ENCODE measurements around the gene MAPK9. TPM values are rescaled to one million over a fixed set of nuclear protein-coding genes. Genes with fewer than 3 reads are reported as not detected.

The MAPK9 gene
- total RNA-seq, 4 donors from 2014 or later, result 48.1 to 70.0 (median 54.2) TPM

DNA sequence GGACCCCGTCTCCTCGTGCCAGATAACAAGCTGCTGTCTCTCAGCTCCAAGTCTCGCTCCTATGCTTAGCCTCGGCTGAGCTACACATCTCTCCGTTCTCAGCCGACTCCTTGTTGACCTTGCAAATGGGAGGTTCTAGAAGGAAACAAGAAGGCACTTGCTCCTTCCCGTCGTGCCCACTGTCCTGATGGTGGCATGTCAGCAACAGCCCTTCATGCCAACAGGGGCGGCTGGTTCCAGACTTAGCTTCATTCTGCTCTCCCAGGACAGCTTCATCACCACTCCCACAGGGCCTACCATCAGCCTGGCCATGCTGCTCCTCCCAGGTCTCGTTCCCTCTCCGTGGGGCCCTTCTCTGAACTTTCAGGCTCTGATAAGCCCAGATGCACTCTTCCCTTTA lies 69.8 kb downstream of the MAPK9 start:
- Histone ChIP-seq H3K4me3 (replicated peaks in 1 of 3) (no peak overlapping the region), H3K27ac (no peak overlapping the region), H3K9me3 (no peaks in the 10 kb centered on the region), H3K36me3 (no peaks in the 10 kb centered on the region), H3K27me3 (no peaks in the 10 kb centered on the region), H3K4me1 (no peaks in the 10 kb centered on the region)
- no peak for DNase-seq
- intact Hi-C loops (cut with DNase I), result no loop called here
- TF ChIP-seq POLR2A (IDR thresholded peaks at IDR 0.05), result no peak
- TF ChIP-seq, protein P1, sequence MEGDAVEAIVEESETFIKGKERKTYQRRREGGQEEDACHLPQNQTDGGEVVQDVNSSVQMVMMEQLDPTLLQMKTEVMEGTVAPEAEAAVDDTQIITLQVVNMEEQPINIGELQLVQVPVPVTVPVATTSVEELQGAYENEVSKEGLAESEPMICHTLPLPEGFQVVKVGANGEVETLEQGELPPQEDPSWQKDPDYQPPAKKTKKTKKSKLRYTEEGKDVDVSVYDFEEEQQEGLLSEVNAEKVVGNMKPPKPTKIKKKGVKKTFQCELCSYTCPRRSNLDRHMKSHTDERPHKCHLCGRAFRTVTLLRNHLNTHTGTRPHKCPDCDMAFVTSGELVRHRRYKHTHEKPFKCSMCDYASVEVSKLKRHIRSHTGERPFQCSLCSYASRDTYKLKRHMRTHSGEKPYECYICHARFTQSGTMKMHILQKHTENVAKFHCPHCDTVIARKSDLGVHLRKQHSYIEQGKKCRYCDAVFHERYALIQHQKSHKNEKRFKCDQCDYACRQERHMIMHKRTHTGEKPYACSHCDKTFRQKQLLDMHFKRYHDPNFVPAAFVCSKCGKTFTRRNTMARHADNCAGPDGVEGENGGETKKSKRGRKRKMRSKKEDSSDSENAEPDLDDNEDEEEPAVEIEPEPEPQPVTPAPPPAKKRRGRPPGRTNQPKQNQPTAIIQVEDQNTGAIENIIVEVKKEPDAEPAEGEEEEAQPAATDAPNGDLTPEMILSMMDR (IDR thresholded peaks at IDR 0.05), result no peak
- 92 to 95% methylated on average over 11 of the region's 11 CpGs for WGBS, 2 donors

DNA sequence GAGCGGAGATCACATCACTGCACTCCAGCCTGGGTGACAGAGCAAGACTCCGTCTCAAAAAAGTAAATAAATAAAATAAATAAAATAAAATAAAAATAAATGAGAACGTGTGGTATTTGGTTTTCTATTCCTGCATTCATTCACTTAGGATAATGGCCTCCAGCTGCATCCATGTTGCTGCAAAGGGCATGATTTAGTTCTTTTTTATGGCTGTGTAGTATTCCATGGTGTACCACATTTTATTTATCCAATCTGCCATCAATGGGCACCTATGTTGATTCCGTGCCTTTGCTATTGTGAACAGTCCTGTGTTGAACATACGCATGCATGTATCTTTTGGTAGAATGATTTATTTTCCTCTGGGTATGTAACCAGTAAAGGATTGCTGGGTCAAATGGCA lies 74.1 kb downstream of the MAPK9 start:
- intact Hi-C loops (cut with DNase I), result no loop called here
- 95 to 98% methylated on average over 5 of the region's 5 CpGs for WGBS, 2 donors

DNA sequence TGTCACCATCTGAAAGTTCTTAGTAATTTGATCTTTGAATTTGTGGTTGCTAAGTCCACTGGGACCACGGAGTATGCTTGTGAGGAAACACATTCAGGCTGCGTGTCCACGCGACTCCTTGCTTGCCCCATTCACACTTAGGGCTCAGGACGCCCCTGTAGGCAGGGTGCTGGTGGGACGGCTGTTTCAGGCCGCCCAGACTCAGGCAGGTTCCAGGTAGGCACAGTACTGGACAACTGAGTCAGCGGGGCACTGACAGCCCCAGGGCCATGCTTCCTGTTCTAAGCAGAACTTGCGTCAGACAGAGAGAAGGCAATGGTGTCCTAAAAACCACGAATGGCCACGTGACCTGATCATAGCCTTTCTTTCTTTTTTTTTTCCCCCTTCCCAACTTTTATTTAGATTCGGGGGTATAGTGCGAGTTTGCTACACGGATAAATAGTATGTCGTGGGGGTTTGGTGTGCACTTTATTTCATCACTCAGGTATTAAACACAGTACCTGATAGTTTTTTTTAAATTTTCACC lies 75.2 kb downstream of the MAPK9 start:
- 91 to 93% methylated on average over 15 of the region's 15 CpGs for WGBS, 2 donors
- H3K9me3 ChIP-seq, result no peaks in the 10 kb centered on the region
- intact Hi-C loops (cut with DNase I), result no loop called here

More for the DNA sequence above, 74.1 kb downstream of the MAPK9 start:
- TF ChIP-seq, protein P1 (IDR thresholded peaks at IDR 0.05), result no peak
- no peak for TF ChIP-seq POLR2A (IDR thresholded peaks at IDR 0.05)
- no peaks in the 10 kb centered on the region for H3K4me1 ChIP-seq
- no peaks in the 10 kb centered on the region for H3K9me3 ChIP-seq
- DNase-seq, result no peak
- H3K36me3 ChIP-seq, result no peaks in the 10 kb centered on the region
- no peak overlapping the region for H3K27ac ChIP-seq
- no peak overlapping the region for H3K4me3 ChIP-seq (replicated peaks in 1 of 3)
- H3K27me3 ChIP-seq, result no peaks in the 10 kb centered on the region

DNA sequence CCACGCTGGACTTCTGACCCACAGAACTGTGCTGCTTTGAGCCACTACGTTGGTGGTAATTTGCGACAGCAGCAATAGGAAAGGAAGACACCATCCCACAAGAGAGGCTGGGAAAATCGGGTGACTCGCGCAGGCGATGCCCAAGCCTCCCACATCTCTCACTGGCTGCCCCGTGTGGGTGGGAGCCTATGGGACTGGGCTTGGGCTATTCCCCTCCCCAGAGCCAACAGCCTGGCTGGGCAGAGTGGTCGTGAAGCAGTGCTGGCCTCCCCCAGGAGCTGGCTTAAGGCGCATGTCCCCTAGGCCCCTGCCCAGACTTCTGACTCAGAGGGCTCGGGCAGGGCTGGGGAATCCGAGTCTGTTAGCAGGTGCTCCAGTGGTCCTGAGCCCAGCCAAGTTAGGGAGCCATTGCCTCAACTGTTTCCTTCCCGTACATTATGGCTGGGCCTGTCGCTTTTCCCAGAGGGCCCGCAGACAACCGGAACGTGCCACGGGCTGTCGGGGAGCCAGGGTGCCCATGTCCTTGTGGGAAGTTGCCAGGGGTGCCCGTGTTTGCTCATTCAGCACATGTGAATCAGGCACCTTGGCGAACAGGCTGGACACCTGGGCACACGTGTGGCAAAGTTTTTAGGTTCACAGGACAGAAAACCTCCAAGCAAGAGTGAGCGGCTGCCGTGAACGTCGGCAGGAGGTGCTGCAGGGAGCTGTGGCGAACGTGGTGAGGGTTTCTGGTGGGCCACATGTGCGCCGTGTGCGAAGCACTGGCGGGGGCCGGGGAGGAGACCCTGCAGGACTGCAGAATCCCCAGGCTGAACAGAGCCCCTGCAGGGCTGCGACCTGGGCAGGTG lies 75.9 kb downstream of the MAPK9 start:
- WGBS, 2 donors, result 94 to 95% methylated on average over 26 to 28 of the region's 34 CpGs
- H3K27me3 ChIP-seq, result no peaks in the 10 kb centered on the region
- intact Hi-C loops (cut with DNase I), result no loop called here
- no peaks in the 10 kb centered on the region for H3K4me1 ChIP-seq
- no peak for DNase-seq
- no peaks in the 10 kb centered on the region for H3K36me3 ChIP-seq
- TF ChIP-seq POLR2A (IDR thresholded peaks at IDR 0.05), result no peak
- TF ChIP-seq, protein P1 (IDR thresholded peaks at IDR 0.05), result no peak
- H3K27ac ChIP-seq, result no peak overlapping the region
- H3K4me3 ChIP-seq (replicated peaks in 1 of 3), result no peak overlapping the region
- H3K9me3 ChIP-seq, result no peaks in the 10 kb centered on the region

More for the DNA sequence above, 75.2 kb downstream of the MAPK9 start:
- Histone ChIP-seq H3K27me3 (no peaks in the 10 kb centered on the region), H3K36me3 (no peaks in the 10 kb centered on the region), H3K27ac (no peak overlapping the region), H3K4me1 (no peaks in the 10 kb centered on the region), H3K4me3 (replicated peaks in 1 of 3) (no peak overlapping the region)
- no peak for DNase-seq
- TF ChIP-seq POLR2A (IDR thresholded peaks at IDR 0.05), result no peak
- TF ChIP-seq, protein P1 (IDR thresholded peaks at IDR 0.05), result no peak

Data from thyroid gland (tissue), 4 donors.